ENCODE results near the gene TTL.
"Not testable (repeated sequence)": the region's sequence is repeated elsewhere in the genome, so short reads cannot be mapped to it uniquely, and the experiment has no call there.

The TTL gene

DNA sequence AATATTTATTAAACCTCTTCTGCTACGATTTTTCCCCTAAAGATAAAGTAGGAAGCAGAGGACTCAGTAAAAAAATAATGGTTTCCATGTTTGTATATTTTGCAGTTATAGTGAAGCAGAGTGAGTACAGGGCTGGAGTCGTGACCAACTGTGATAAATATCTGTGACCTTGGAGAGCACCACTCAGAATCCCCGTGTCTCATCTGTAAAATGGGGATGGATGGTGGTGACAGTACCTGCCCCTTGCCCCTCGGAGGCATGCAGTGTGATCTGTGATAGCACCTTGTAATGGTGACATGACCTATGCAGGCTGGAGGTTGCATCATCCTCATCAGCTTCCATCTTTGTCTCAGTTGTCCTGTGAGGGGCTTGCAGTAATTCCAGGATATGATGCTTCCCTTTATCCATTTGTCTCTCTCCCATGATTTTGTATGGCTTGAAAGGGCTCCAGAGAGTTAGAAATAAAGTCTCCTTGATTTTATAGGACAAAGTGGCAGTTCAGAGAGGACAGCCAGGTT, 5.5 kb downstream of the TTL start:
- peak overlapping the region; percentile 31 for H3K27ac Mint-ChIP-seq
- peaks cover 36% of the 10 kb centered on the region for H3K4me1 Mint-ChIP-seq (ENCODE audit: low read depth)
- H3K4me3 Mint-ChIP-seq = no peak overlapping the region
- H3K36me3 Mint-ChIP-seq (ENCODE audit: low read depth) = peaks cover 41% of the 10 kb centered on the region
- H3K9me3 Mint-ChIP-seq = no peaks in the 10 kb centered on the region
- H3K27me3 Mint-ChIP-seq = no peaks in the 10 kb centered on the region

DNA sequence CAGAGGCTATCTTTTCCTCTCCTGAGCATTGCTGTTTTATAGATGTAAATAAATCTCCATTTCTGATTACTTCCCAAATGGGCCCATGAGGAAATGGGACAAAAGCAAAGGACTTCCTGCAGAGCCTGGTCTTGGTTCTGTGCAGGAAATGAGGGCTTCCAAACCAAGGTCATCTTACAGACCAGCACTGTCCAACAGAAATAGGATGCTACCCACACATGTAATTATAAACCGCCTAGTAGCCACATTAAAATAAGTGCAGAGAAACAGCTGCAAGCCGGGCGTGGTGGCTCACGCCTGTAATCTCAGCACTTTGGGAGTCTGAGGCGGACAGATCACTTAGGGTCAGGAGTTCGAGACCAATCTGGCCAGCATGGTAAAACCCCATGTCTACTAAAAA, 6.2 kb downstream of the TTL start:
- H3K36me3 Mint-ChIP-seq (ENCODE audit: low read depth) = peaks cover 40% of the 10 kb centered on the region
- H3K27ac Mint-ChIP-seq = no peak overlapping the region
- peaks cover 32% of the 10 kb centered on the region for H3K4me1 Mint-ChIP-seq (ENCODE audit: low read depth)
- no peaks in the 10 kb centered on the region for H3K9me3 Mint-ChIP-seq
- H3K27me3 Mint-ChIP-seq = no peaks in the 10 kb centered on the region
- no peak overlapping the region for H3K4me3 Mint-ChIP-seq

DNA sequence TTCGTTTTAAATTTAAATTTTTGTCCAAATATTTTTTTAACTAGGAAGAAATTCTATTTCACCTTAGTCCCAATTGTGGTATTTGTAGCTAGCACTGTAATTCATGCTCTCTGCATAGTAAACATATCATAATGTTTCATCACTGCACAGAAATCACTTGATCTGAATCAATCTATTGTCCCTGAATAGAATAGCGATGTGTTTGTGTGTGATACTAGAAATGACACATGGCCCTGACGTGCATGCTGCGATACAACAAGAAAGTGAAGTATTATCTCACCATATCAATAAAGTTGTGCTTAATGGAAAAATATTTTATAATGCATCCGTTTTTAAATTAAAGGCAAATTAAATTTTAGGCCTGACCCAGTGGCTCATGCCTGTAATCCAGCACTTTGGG, 10.0 kb downstream of the TTL start:
- H3K4me3 Mint-ChIP-seq = no peak overlapping the region
- peaks cover 22% of the 10 kb centered on the region for H3K36me3 Mint-ChIP-seq (ENCODE audit: low read depth)
- H3K27me3 Mint-ChIP-seq = no peaks in the 10 kb centered on the region
- H3K27ac Mint-ChIP-seq = no peak overlapping the region
- H3K4me1 Mint-ChIP-seq (ENCODE audit: low read depth) = peaks cover 11% of the 10 kb centered on the region
- H3K9me3 Mint-ChIP-seq = no peaks in the 10 kb centered on the region

DNA sequence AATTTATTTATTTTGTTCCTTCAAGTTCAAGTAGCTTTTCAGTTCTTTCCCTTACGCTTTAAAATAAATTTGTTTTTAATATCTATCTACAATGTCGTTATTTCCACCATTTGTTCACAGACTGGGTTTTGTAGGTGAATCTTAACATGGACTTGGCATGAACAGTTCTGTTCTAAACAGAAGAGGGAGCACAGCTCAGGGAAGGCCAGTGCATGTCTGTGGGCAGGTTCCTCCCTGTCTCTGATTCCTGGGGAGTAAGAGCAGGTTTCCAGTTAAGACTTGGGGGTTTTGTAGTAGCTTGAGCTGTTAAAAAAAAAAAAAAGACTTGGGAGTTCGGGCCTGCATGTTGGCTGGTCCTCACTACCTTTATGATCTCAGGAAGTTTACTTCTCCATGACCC, 11.1 kb downstream of the TTL start:
- Mint-ChIP-seq H3K27ac (no peak overlapping the region), H3K36me3 (ENCODE audit: low read depth) (peaks cover 13% of the 10 kb centered on the region), H3K9me3 (no peaks in the 10 kb centered on the region), H3K4me1 (ENCODE audit: low read depth) (no peaks in the 10 kb centered on the region), H3K27me3 (no peaks in the 10 kb centered on the region), H3K4me3 (no peak overlapping the region)

DNA sequence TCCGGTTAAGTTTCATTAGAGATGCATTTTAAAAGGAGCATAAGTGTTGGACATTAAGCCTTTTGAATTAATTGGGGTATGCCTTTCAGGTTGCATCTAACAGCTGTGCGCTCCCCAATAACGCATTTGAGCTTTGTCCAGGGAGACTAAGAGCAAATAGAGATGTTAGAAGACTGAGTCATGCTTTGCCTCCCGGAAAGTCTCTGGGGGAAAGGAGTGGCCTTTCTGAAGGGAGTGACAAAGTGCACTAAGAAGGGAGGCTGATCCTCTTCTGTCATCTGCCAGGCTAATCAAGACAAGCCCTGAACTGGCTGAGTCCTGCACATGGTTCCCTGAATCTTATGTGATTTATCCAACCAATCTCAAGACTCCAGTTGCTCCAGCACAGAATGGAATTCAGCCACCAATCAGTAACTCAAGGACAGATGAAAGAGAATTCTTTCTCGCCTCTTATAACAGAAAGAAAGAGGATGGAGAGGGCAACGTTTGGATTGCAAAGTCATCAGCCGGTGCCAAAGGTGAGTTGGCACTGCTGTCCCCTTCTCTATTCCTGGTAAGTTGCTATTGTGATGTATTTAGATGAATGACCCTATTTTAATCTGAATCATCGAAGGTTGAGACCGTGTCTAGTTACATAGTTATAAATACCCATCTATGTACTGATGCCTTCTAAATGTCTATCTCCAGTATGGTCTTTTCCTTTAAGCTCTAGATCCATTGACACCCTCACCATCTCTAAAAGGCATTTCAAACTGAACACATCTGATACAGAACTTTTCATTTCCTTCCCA, 12.1 kb downstream of the TTL start:
- Mint-ChIP-seq H3K9me3 (no peaks in the 10 kb centered on the region), H3K36me3 (ENCODE audit: low read depth) (peaks cover 13% of the 10 kb centered on the region), H3K4me1 (ENCODE audit: low read depth) (no peaks in the 10 kb centered on the region)

DNA sequence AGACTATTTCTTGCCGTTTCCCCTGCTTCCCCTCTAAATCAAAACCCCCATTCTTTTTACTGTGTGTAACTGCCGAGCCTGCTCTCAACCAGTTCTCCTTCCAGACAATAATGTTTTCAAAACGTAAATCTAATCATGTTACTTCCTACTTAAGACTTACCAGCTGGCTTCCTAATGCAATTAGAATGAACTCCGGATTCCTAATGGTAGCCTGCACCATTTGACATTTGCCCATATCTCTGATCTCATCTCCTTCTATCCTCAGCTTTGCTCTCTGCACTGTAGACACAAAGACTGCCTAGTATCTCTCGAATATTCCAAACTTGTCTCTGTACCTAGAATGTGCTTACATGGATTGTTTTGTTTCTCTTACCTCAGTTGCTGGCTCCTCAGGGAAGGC, 12.9 kb downstream of the TTL start:
- Mint-ChIP-seq H3K27me3 (no peaks in the 10 kb centered on the region), H3K27ac (no peak overlapping the region), H3K4me3 (no peak overlapping the region), H3K9me3 (no peaks in the 10 kb centered on the region), H3K36me3 (ENCODE audit: low read depth) (peaks cover 8% of the 10 kb centered on the region), H3K4me1 (ENCODE audit: low read depth) (no peaks in the 10 kb centered on the region)

More for the DNA sequence above, 12.1 kb downstream of the TTL start:
- no peaks in the 10 kb centered on the region for H3K27me3 Mint-ChIP-seq
- H3K27ac Mint-ChIP-seq = no peak overlapping the region
- no peak overlapping the region for H3K4me3 Mint-ChIP-seq

DNA sequence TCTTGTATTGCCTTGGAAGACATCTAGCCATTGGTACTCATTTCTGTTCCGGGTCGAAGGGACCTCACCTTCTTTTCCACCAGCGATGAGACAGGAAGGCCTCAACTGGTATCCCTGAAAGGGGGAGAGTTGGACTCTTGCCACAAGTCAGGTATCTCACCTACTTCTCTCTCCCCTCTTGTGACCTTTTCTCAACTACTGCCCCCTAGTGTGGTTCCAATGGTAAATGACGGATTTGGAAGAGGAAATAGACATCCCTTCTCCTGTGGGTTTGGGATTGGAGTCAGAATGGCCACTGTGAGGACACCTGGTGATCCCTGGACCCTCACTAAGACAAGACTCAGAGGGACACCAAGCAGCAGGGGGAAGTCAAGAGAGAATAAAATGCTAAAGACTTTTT, 13.9 kb downstream of the TTL start:
- H3K9me3 Mint-ChIP-seq; H3K4me3 Mint-ChIP-seq; H3K4me1 Mint-ChIP-seq (ENCODE audit: low read depth); H3K36me3 Mint-ChIP-seq (ENCODE audit: low read depth); H3K27me3 Mint-ChIP-seq; H3K27ac Mint-ChIP-seq: not testable (repeated sequence)

DNA sequence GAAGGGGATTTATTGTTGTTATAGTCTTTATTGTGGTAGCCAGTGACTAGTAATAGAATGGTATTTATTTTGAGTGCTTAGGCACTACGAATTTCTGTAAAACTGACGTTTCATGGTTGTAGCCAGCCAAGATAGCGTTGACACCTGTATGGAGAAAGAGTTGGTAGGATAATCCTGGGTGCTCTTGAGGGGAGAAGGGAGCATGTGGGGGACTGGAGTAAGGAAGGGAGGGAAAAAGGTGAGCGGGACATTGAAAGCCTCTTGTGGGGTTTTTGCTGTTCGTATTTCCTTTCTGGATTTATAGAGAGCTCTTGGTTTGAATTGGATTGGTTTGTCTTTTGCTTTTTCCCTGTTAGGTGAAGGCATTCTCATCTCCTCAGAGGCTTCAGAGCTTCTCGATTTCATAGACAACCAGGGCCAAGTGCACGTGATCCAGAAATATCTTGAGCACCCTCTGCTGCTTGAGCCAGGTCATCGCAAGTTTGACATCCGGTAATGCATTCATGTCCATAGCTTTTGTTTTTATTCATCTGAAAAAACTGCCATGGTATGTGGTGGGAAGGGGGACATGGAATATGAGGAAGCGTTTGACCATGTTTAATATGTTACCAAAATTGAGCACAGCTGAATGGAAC, 19.0 kb downstream of the TTL start:
- not testable (repeated sequence) for H3K27ac Mint-ChIP-seq; H3K4me1 Mint-ChIP-seq (ENCODE audit: low read depth); H3K27me3 Mint-ChIP-seq; H3K4me3 Mint-ChIP-seq; H3K9me3 Mint-ChIP-seq
- H3K36me3 Mint-ChIP-seq (ENCODE audit: low read depth) = peaks cover 19% of the 10 kb centered on the region

DNA sequence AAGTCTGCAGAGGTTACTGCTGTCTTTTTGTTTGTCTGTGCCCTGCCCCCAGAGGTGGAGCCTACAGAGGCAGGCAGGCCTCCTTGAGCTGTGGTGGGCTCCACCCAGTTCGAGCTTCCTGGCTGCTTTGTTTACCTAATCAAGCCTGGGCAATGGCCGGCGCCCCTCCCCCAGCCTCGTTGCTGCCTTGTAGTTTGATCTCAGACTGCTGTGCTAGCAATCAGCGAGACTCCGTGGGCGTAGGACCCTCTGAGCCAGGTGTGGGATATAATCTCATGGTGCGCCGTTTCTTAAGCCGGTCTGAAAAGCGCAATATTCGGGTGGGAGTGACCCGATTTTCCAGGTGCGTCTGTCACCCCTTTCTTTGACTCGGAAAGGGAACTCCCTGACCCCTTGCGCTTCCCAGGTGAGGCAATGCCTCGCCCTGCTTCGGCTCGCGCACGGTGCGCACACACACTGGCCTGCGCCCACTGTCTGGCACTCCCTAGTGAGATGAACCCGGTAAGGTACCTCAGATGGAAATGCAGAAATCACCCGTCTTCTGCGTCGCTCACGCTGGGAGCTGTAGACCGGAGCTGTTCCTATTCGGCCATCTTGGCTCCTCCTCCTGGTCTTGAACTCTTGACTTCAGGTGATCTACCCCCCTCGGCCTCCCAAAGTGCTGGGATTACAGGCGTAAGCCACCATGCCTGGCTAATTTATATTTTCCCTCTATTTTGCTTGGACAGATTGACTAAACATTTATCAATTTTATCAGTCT, 27.5 kb downstream of the TTL start:
- H3K4me3 Mint-ChIP-seq; H3K27me3 Mint-ChIP-seq; H3K9me3 Mint-ChIP-seq; H3K4me1 Mint-ChIP-seq (ENCODE audit: low read depth); H3K27ac Mint-ChIP-seq: not testable (repeated sequence)
- peaks cover 26% of the 10 kb centered on the region for H3K36me3 Mint-ChIP-seq (ENCODE audit: low read depth)

DNA sequence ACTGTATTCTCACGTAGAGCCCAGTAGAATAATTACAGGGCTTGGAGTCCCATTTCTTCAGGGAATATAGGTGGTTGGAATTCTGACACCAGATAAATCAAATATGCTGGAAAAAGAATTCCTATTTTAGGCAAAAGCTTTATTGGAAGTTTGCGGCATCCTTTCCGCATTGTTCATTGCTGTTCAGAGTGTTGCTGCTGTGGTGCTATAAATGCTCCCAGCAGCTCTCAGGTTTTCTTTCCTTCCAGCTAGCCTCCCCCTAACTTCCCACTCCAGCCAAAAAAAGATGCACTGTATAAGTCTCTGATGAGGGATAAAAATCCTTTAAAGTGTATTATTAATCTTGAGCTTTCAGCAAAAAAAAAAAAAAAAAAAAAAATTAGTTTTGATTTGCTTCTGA, 34.8 kb downstream of the TTL start:
- no peak overlapping the region for H3K27ac Mint-ChIP-seq
- H3K27me3 Mint-ChIP-seq = no peaks in the 10 kb centered on the region
- no peaks in the 10 kb centered on the region for H3K4me1 Mint-ChIP-seq (ENCODE audit: low read depth)
- H3K36me3 Mint-ChIP-seq (ENCODE audit: low read depth) = peaks cover 66% of the 10 kb centered on the region
- H3K4me3 Mint-ChIP-seq = no peak overlapping the region
- H3K9me3 Mint-ChIP-seq = peaks cover 5% of the 10 kb centered on the region

DNA sequence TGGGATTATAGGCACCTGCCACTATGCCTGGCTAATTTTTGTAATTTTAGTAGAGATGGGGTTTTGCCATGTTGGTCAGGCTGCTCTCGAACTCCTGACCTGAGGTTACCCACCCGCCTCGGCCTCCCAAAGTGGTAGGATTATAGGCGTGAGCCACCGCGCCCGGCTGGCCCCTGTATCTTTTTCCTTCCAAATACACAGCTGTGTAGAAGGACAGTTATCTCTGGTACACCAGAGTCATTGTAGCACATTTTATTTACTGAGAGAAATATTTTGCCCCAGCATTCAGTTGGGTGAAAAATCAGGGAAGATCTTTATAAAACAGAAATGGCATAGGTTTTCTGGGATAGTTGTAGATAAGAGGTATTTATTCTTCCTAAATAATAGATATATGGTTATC, 36.9 kb downstream of the TTL start:
- H3K4me1 Mint-ChIP-seq (ENCODE audit: low read depth) = no peaks in the 10 kb centered on the region
- H3K27ac Mint-ChIP-seq = no peak overlapping the region
- peaks cover 78% of the 10 kb centered on the region for H3K36me3 Mint-ChIP-seq (ENCODE audit: low read depth)
- H3K4me3 Mint-ChIP-seq = no peak overlapping the region
- peaks cover 5% of the 10 kb centered on the region for H3K9me3 Mint-ChIP-seq
- H3K27me3 Mint-ChIP-seq = no peaks in the 10 kb centered on the region

DNA sequence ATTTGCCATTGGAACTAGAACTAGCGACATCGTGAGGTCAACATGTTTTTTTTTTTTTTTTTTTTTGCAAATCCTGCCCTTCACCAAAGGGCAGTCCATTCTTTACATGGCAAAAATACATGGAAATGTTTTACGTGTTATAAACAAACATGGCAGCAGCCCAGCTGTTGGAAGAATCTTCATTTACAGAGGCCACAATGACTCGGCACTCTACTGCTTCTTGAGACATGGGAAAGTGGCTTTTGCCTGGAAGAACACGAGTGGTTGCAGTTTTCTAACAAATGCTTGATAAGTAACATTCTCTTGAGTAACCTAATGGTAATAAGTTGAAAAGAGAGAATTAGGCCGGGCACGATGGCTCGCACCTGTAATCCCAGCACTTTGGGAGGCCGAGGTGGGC, 37.5 kb downstream of the TTL start:
- Mint-ChIP-seq H3K27me3 (no peaks in the 10 kb centered on the region), H3K4me3 (no peak overlapping the region), H3K27ac (no peak overlapping the region), H3K4me1 (ENCODE audit: low read depth) (no peaks in the 10 kb centered on the region), H3K36me3 (ENCODE audit: low read depth) (peaks cover 76% of the 10 kb centered on the region), H3K9me3 (peaks cover 4% of the 10 kb centered on the region)

DNA sequence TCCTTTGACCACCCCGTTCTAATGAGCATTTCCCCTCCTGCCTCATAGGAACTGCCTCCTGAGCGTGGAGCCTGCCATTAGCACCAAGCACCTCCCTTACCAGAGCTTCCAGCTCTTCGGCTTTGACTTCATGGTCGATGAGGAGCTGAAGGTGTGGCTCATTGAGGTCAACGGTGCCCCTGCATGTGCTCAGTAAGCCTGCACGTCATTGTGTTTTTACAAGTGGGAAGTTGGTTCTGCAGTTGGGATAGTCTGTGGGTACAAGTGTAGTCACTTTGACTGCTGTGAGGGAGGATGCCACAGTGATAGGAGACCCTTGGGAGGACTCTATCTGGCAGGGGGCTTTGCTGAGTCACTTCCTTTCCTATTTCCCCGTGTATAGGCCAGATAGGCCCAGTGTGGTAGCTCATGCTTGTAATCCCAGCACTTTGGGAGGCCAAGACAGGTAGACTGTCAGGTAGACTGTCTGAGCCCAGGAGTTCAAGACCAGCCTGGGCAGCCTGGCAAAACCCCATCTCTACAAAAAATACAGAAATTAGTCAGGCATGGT, 38.4 kb downstream of the TTL start:
- H3K9me3 Mint-ChIP-seq = no peaks in the 10 kb centered on the region
- H3K36me3 Mint-ChIP-seq (ENCODE audit: low read depth) = peaks cover 71% of the 10 kb centered on the region
- no peak overlapping the region for H3K27ac Mint-ChIP-seq
- H3K27me3 Mint-ChIP-seq = no peaks in the 10 kb centered on the region
- no peak overlapping the region for H3K4me3 Mint-ChIP-seq
- H3K4me1 Mint-ChIP-seq (ENCODE audit: low read depth) = no peaks in the 10 kb centered on the region

DNA sequence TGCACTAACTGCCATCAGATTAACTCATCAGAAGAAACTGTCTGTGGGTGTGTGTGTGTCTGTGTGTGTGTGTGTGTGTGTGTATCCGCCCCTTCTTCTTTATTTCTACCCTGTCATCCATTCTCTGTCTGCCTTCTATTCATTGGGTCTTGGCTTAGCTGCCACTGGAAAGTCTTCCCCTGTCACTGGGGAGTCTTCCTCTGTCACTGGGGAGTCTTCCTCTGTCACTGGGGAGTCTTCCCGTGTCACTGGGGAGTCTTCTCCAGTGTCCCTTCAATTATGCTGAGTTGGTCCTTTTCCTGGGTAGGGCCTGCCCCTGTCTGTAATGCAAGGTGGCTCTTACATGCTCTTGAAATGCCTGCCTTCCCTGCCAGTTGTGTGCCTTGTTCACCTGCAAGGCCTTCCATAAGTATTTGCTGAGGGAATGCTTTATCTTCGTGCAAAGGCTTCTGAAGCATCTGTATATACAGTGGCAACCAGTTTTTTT, 41.4 kb downstream of the TTL start:
- Mint-ChIP-seq H3K4me1 (ENCODE audit: low read depth) (no peaks in the 10 kb centered on the region), H3K27ac (no peak overlapping the region), H3K27me3 (no peaks in the 10 kb centered on the region), H3K4me3 (no peak overlapping the region), H3K36me3 (ENCODE audit: low read depth) (peaks cover 71% of the 10 kb centered on the region), H3K9me3 (no peaks in the 10 kb centered on the region)

DNA sequence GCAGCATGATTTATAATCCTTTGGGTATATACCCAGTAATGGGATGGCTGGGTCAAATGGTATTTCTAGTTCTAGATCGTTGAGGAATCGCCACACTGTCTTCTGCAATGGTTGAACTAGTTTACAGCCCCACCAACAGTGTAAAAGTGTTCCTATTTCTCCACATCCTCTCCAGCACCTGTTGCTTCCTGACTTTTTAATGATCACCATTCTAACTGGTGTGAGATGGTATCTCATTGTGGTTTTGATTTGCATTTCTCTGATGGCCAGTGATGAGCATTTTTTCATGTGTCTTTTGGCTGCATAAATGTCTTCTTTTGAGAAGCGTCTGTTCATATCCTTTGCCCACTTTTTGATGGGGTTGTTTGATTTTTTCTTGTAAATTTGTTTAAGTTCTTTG, 42.3 kb downstream of the TTL start:
- peaks cover 67% of the 10 kb centered on the region for H3K36me3 Mint-ChIP-seq (ENCODE audit: low read depth)
- H3K4me3 Mint-ChIP-seq; H3K9me3 Mint-ChIP-seq; H3K27me3 Mint-ChIP-seq; H3K4me1 Mint-ChIP-seq (ENCODE audit: low read depth); H3K27ac Mint-ChIP-seq: not testable (repeated sequence)
